Mesenchymal stem cell (in vitro differentiated cells and primary cell): Measurements from ENCODE around the gene CELF4.
A peak's percentile ranks its signal among the peaks of the same experiment; 100 is the strongest.

Source experiments
- DNase-seq: peaks from one replicate; pipeline ENCODE4 v3.0.0-alpha.2; 2013
- H2AFZ ChIP-seq: one replicate; pipeline ENCODE4 v1.6.1; 2013; ENCODE audit warnings: low read depth, mild to moderate bottlenecking, control low read depth, inconsistent platforms, low read length, moderate library complexity
- H2AK5ac ChIP-seq: 2 replicates; pipeline ENCODE4 v1.6.1; 2013; ENCODE audit warnings: low read length, moderate library complexity, mild to moderate bottlenecking, inconsistent platforms; ENCODE audit not compliant: severe bottlenecking
- H2BK120ac ChIP-seq: one replicate; pipeline ENCODE4 v1.6.1; 2013; ENCODE audit warnings: low read depth, mild to moderate bottlenecking, inconsistent platforms, low read length, moderate library complexity
- H2BK12ac ChIP-seq, 2 experiments: one replicate each; pipeline ENCODE4 v1.6.1; 2013; ENCODE audit warnings: inconsistent platforms in 2 of 2, low read length in 2 of 2, mild to moderate bottlenecking in 2 of 2, moderate library complexity in 2 of 2, control low read depth in 1 of 2
- H2BK15ac ChIP-seq: one replicate; pipeline ENCODE4 v1.6.1; 2013; ENCODE audit warnings: mild to moderate bottlenecking, low read depth, inconsistent platforms; ENCODE audit not compliant: poor library complexity, severe bottlenecking
- H2BK5ac ChIP-seq: 2 replicates; pipeline ENCODE4 v1.6.1; 2013; ENCODE audit warnings: low read depth, mild to moderate bottlenecking, low read length, control low read depth, inconsistent platforms; ENCODE audit not compliant: poor library complexity, severe bottlenecking
- H3K14ac ChIP-seq, 2 experiments: one replicate each; pipeline ENCODE4 v1.6.1; 2013; ENCODE audit warnings: inconsistent platforms in 2 of 2, low read length in 2 of 2, control low read depth in 1 of 2, mild to moderate bottlenecking in 1 of 2, moderate library complexity in 1 of 2
- H3K18ac ChIP-seq, 2 experiments: one replicate each; pipeline ENCODE4 v1.6.1; 2013; ENCODE audit warnings: inconsistent platforms in 2 of 2, low read length in 2 of 2, control low read depth in 1 of 2, low read depth in 1 of 2, mild to moderate bottlenecking in 1 of 2
- H3K23ac ChIP-seq, 2 experiments: one replicate each; pipeline ENCODE4 v1.6.1; 2013; ENCODE audit warnings: inconsistent platforms in 2 of 2, low read length in 2 of 2, mild to moderate bottlenecking in 2 of 2, moderate library complexity in 2 of 2, control low read depth in 1 of 2
- H3K27ac ChIP-seq: 2 replicates; pipeline ENCODE4 v1.5.1; 2013; ENCODE audit warnings: mild to moderate bottlenecking, moderate library complexity, low read length, control low read depth, inconsistent platforms; ENCODE audit not compliant: poor library complexity, severe bottlenecking
- H3K27me3 ChIP-seq, 2 experiments: 2 replicates each; pipeline versions ENCODE4 v1.6.1 to v1.7.0; 2013; ENCODE audit warnings: low read length in 2 of 2, mild to moderate bottlenecking in 2 of 2, moderate library complexity in 2 of 2, control low read depth in 1 of 2, inconsistent platforms in 1 of 2; ENCODE audit not compliant: control insufficient read depth in 1 of 2, insufficient read depth in 1 of 2
- H3K36me3 ChIP-seq, 2 experiments: 2 replicates each; pipeline versions ENCODE4 v1.6.1 to v1.7.0; 2013; ENCODE audit warnings: low read length in 2 of 2, control low read depth in 1 of 2, inconsistent platforms in 1 of 2, low read depth in 1 of 2, mild to moderate bottlenecking in 1 of 2; ENCODE audit not compliant: insufficient read depth in 2 of 2, control insufficient read depth in 1 of 2
- H3K4ac ChIP-seq, 2 experiments: one replicate each; pipeline ENCODE4 v1.6.1; 2013; ENCODE audit warnings: inconsistent platforms in 2 of 2, low read length in 2 of 2, mild to moderate bottlenecking in 2 of 2, moderate library complexity in 2 of 2, control low read depth in 1 of 2, low read depth in 1 of 2
- H3K4me1 ChIP-seq: 2 replicates; pipeline ENCODE4 v1.6.1; 2013; ENCODE audit warnings: low read depth, low read length, control low read depth; ENCODE audit not compliant: control insufficient read depth, insufficient read depth
- H3K4me2 ChIP-seq: 2 replicates; pipeline ENCODE4 v1.6.1; 2013; ENCODE audit warnings: low read length, mild to moderate bottlenecking, inconsistent platforms; ENCODE audit not compliant: poor library complexity, severe bottlenecking
- H3K4me3 ChIP-seq, 2 experiments: 2 replicates each; pipeline versions ENCODE4 v1.5.1 to v1.7.0; 2013; ENCODE audit warnings: low read length in 2 of 2, mild to moderate bottlenecking in 2 of 2, control low read depth in 1 of 2, low read depth in 1 of 2; ENCODE audit not compliant: insufficient read depth in 1 of 2
- H3K79me1 ChIP-seq: replicated peaks from 2 replicates; pipeline ENCODE4 v1.6.1; 2013; ENCODE audit warnings: mild to moderate bottlenecking, control low read depth, low read length, inconsistent platforms; ENCODE audit not compliant: poor library complexity, severe bottlenecking
- H3K9ac ChIP-seq: 2 replicates; pipeline ENCODE4 v1.7.0; 2013; ENCODE audit warnings: mild to moderate bottlenecking, low read length, moderate library complexity
- H3K9me3 ChIP-seq: 2 replicates; pipeline ENCODE4 v1.7.0; 2013; ENCODE audit warnings: mild to moderate bottlenecking, low read length; ENCODE audit not compliant: control insufficient read depth
- H4K8ac ChIP-seq: one replicate; pipeline ENCODE4 v1.6.1; 2013; ENCODE audit warnings: inconsistent platforms, mild to moderate bottlenecking, low read length, moderate library complexity
- H4K91ac ChIP-seq: one replicate; pipeline ENCODE4 v1.6.1; 2013; ENCODE audit warnings: mild to moderate bottlenecking, low read length, inconsistent platforms
- WGBS: methylation state at CpG from one replicate; pipeline ENCODE4 v1.1.7; 2013; ENCODE audit warnings: mixed read lengths; 5-methylcytosine and 5-hydroxymethylcytosine counted together

The CELF4 gene

GRCh38 chr18:37564711-37565100 is 892 bp downstream of the CELF4 start:
- no peak overlapping the region for H3K9ac ChIP-seq
- H2AK5ac ChIP-seq, result no peak overlapping the region
- no peak overlapping the region for H2BK15ac ChIP-seq
- no peak overlapping the region for H2AFZ ChIP-seq
- no peak overlapping the region for H4K8ac ChIP-seq
- peak overlapping the region in 1 of 2 experiments; percentile 79 for H3K4me3 ChIP-seq
- no peak overlapping the region for H3K18ac ChIP-seq
- no peaks in the 10 kb centered on the region for H3K79me1 ChIP-seq
- DNase-seq, result peak; percentile 54
- H2BK12ac ChIP-seq, result no peak overlapping the region
- peaks cover 67 to 78% of the 10 kb centered on the region in 2 experiments for H3K27me3 ChIP-seq
- no peak overlapping the region for H2BK5ac ChIP-seq
- H3K36me3 ChIP-seq, result no peaks in the 10 kb centered on the region
- no peak overlapping the region for H3K27ac ChIP-seq
- no peak overlapping the region for H3K23ac ChIP-seq
- H3K14ac ChIP-seq, result no peak overlapping the region
- no peak overlapping the region for H3K4me2 ChIP-seq
- no peaks in the 10 kb centered on the region for H3K9me3 ChIP-seq
- H2BK120ac ChIP-seq, result no peak overlapping the region
- peaks cover 21% of the 10 kb centered on the region for H3K4me1 ChIP-seq
- no peak overlapping the region for H3K4ac ChIP-seq
- H4K91ac ChIP-seq, result no peak overlapping the region
- WGBS, result 1% methylated on average over 19 of the region's 19 CpGs

GRCh38 chr18:37563931-37564392 is 1.6 kb downstream of the CELF4 start:
- H3K14ac ChIP-seq, result no peak overlapping the region
- H2BK15ac ChIP-seq, result no peak overlapping the region
- peaks cover 61 to 71% of the 10 kb centered on the region in 2 experiments for H3K27me3 ChIP-seq
- H4K8ac ChIP-seq, result no peak overlapping the region
- no peak overlapping the region for H4K91ac ChIP-seq
- 42% methylated on average over 13 of the region's 13 CpGs for WGBS
- H2AK5ac ChIP-seq, result no peak overlapping the region
- H3K18ac ChIP-seq, result no peak overlapping the region
- H3K9me3 ChIP-seq, result no peaks in the 10 kb centered on the region
- no peaks in the 10 kb centered on the region for H3K36me3 ChIP-seq
- no peak overlapping the region for H2BK5ac ChIP-seq
- H2BK120ac ChIP-seq, result no peak overlapping the region
- H3K4me2 ChIP-seq, result no peak overlapping the region
- no peak overlapping the region for H3K27ac ChIP-seq
- no peak overlapping the region for H3K9ac ChIP-seq
- peaks cover 21% of the 10 kb centered on the region for H3K4me1 ChIP-seq
- no peak for DNase-seq
- no peak overlapping the region for H3K4me3 ChIP-seq
- no peak overlapping the region for H2AFZ ChIP-seq
- H3K23ac ChIP-seq, result no peak overlapping the region
- H2BK12ac ChIP-seq, result no peak overlapping the region
- H3K79me1 ChIP-seq, result no peaks in the 10 kb centered on the region
- H3K4ac ChIP-seq, result no peak overlapping the region

GRCh38 chr18:37561986-37562385 is 3.6 kb downstream of the CELF4 start:
- Histone ChIP-seq H3K23ac (no peak overlapping the region), H3K36me3 (no peaks in the 10 kb centered on the region), H4K91ac (no peak overlapping the region), H2BK5ac (no peak overlapping the region), H3K14ac (no peak overlapping the region), H2AFZ (no peak overlapping the region), H3K4me3 (no peak overlapping the region), H2BK12ac (no peak overlapping the region), H3K4ac (no peak overlapping the region), H4K8ac (no peak overlapping the region), H2BK15ac (no peak overlapping the region), H3K79me1 (no peaks in the 10 kb centered on the region), H3K4me1 (peaks cover 16% of the 10 kb centered on the region), H3K27ac (no peak overlapping the region), H3K27me3 (peaks cover 44 to 51% of the 10 kb centered on the region in 2 experiments), H3K9me3 (no peaks in the 10 kb centered on the region), H2AK5ac (no peak overlapping the region), H3K18ac (no peak overlapping the region), H3K4me2 (no peak overlapping the region), H2BK120ac (no peak overlapping the region), H3K9ac (no peak overlapping the region)
- 8% methylated on average over 1 of the region's 1 CpG for WGBS
- DNase-seq, result no peak

GRCh38 chr18:37560003-37560402 is 5.6 kb downstream of the CELF4 start:
- Histone ChIP-seq H3K4me1 (peaks cover 3% of the 10 kb centered on the region), H3K36me3 (no peaks in the 10 kb centered on the region), H3K9ac (no peak overlapping the region), H2BK12ac (no peak overlapping the region), H4K8ac (no peak overlapping the region), H3K79me1 (no peaks in the 10 kb centered on the region), H3K4me3 (no peak overlapping the region), H3K27me3 (peaks cover 30 to 58% of the 10 kb centered on the region in 2 experiments), H3K14ac (no peak overlapping the region), H3K23ac (no peak overlapping the region), H2BK5ac (no peak overlapping the region), H2AFZ (no peak overlapping the region), H2AK5ac (no peak overlapping the region), H3K18ac (no peak overlapping the region), H2BK120ac (no peak overlapping the region), H2BK15ac (no peak overlapping the region), H3K4me2 (no peak overlapping the region), H4K91ac (no peak overlapping the region), H3K4ac (no peak overlapping the region), H3K9me3 (no peaks in the 10 kb centered on the region), H3K27ac (no peak overlapping the region)
- WGBS, result 25% methylated on average over 1 of the region's 2 CpGs
- no peak for DNase-seq
